H1 (cell line): ENCODE data around the gene SLC24A3. TPM values are rescaled to one million over a fixed set of nuclear protein-coding genes. Genes with fewer than 3 reads are reported as not detected.

Experiments
- CTCF ChIA-PET: fragments of 300-600 bp; sonication (Branson Sonifier 250); formaldehyde crosslinking; loops from one replicate; lab custom pipeline; 2021; ENCODE audit not compliant: partially characterized antibody; lab: Charles Lee
- POLR2A ChIA-PET: fragments of 300-600 bp; sonication (Branson Sonifier 250); formaldehyde crosslinking; loops from one replicate; lab custom pipeline; 2021; ENCODE audit warnings: inconsistent platforms; ENCODE audit not compliant: partially characterized antibody; lab: Charles Lee
- DNase-seq, 2 experiments: peaks; one replicate each; pipeline versions ENCODE4 v3.0.0 to v3.0.0-alpha.2; 2010 to 2022; ENCODE audit warnings: low spot score in 2 of 2, low read depth in 1 of 2, mixed read lengths in 1 of 2
- FAIRE-seq: peaks from 2 replicates; lab custom pipeline; 2011; peaks lifted over from hg19 to GRCh38; lab: Jason Lieb, UNC
- H2AFZ ChIP-seq: 2 replicates; pipeline ENCODE4 v1.8.1; 2012; ENCODE audit warnings: low read length, inconsistent platforms
- H2AK5ac ChIP-seq: 2 replicates; pipeline ENCODE4 v1.6.1; 2013; ENCODE audit warnings: low read depth, low read length
- H2BK120ac ChIP-seq: replicated peaks from 2 replicates; pipeline ENCODE3; 2013; ENCODE audit warnings: low read depth, low read length, inconsistent platforms
- H2BK12ac ChIP-seq: 2 replicates; pipeline ENCODE4 v1.6.1; 2013; ENCODE audit warnings: low read depth, low read length
- H2BK15ac ChIP-seq: 2 replicates; pipeline ENCODE4 v1.6.1; 2013; ENCODE audit warnings: low read length
- H2BK20ac ChIP-seq: 2 replicates; pipeline ENCODE4 v1.6.1; 2013; ENCODE audit warnings: low read length
- H2BK5ac ChIP-seq: 2 replicates; pipeline ENCODE4 v1.6.1; 2013; ENCODE audit warnings: low read depth, low read length
- H3K14ac ChIP-seq: 2 replicates; pipeline ENCODE4 v1.6.1; 2013; ENCODE audit warnings: inconsistent platforms; ENCODE audit not compliant: insufficient read length
- H3K18ac ChIP-seq: 2 replicates; pipeline ENCODE4 v1.6.1; 2013; ENCODE audit warnings: low read length; ENCODE audit errors: extremely low read depth
- H3K23ac ChIP-seq: 2 replicates; pipeline ENCODE4 v1.6.1; 2013; ENCODE audit warnings: inconsistent platforms; ENCODE audit not compliant: insufficient read length
- H3K23me2 ChIP-seq: 2 replicates; pipeline ENCODE4 v1.6.1; 2013; ENCODE audit warnings: low read depth, low read length
- H3K27ac ChIP-seq: 2 replicates; pipeline ENCODE4 v1.6.1; 2011; ENCODE audit warnings: low read depth, low read length, inconsistent platforms
- H3K27me3 ChIP-seq, 4 experiments: replicated peaks in 1 of 4; 1 replicate in 1 of 4; 2 replicates in 3 of 4; pipeline versions ENCODE4 v1.6.1 to v1.8.1; 2011 to 2013; ENCODE audit warnings: low read length in 3 of 4, mild to moderate bottlenecking in 3 of 4, inconsistent platforms in 2 of 4, mixed read lengths in 2 of 4, moderate library complexity in 1 of 4; ENCODE audit not compliant: control insufficient read depth in 3 of 4, insufficient read depth in 3 of 4; ENCODE audit errors: extremely low read depth in 1 of 4
- H3K36me3 ChIP-seq, 4 experiments: 2 replicates each; pipeline versions ENCODE4 v1.6.1 to v1.8.1; 2011 to 2013; ENCODE audit warnings: mild to moderate bottlenecking in 4 of 4, low read length in 3 of 4, moderate library complexity in 2 of 4, control low read depth in 1 of 4, inconsistent platforms in 1 of 4; ENCODE audit not compliant: insufficient read depth in 4 of 4, control insufficient read depth in 2 of 4
- H3K4ac ChIP-seq: replicated peaks from 2 replicates; pipeline ENCODE3; 2013; ENCODE audit warnings: low read length, low read depth, mixed read lengths, inconsistent platforms; ENCODE audit not compliant: insufficient read length
- H3K4me1 ChIP-seq, 4 experiments: replicated peaks in 1 of 4; 1 replicate in 1 of 4; 2 replicates in 3 of 4; pipeline versions ENCODE4 v1.6.1 to v1.8.1; 2011 to 2013; ENCODE audit warnings: low read length in 3 of 4, inconsistent platforms in 2 of 4, mixed read lengths in 1 of 4; ENCODE audit not compliant: insufficient read depth in 4 of 4, control insufficient read depth in 3 of 4
- H3K4me2 ChIP-seq, 2 experiments: 2 replicates each; pipeline versions ENCODE4 v1.6.1 to v1.8.1; 2011 to 2013; ENCODE audit warnings: low read depth in 2 of 2, low read length in 2 of 2, control low read depth in 1 of 2, inconsistent platforms in 1 of 2, mild to moderate bottlenecking in 1 of 2; ENCODE audit not compliant: insufficient read depth in 1 of 2
- H3K4me3 ChIP-seq, 4 experiments: fragments of 200-600, 300-600 bp in 1 of 4; sonication (generic), shearing (Covaris generic), sonication (Bioruptor Twin) in 1 of 4; 2 replicates each; pipeline versions ENCODE4 v1.5.1 to v1.8.1; 2011 to 2016; ENCODE audit warnings: low read length in 4 of 4, low read depth in 3 of 4, control low read depth in 2 of 4, inconsistent platforms in 2 of 4, mild to moderate bottlenecking in 2 of 4, mixed read lengths in 1 of 4, moderate library complexity in 1 of 4; ENCODE audit not compliant: insufficient read depth in 2 of 4; ENCODE audit errors: extremely low read depth in 1 of 4
- H3K56ac ChIP-seq: replicated peaks from 2 replicates; pipeline ENCODE3; 2013; ENCODE audit warnings: low read depth, mild to moderate bottlenecking, mixed read lengths, low read length, inconsistent platforms; ENCODE audit not compliant: insufficient read length
- H3K79me1 ChIP-seq: 2 replicates; pipeline ENCODE4 v1.6.1; 2013; ENCODE audit warnings: low read depth, low read length, control low read depth
- H3K79me2 ChIP-seq, 2 experiments: 2 replicates each; pipeline versions ENCODE4 v1.6.1 to v1.8.1; 2012 to 2013; ENCODE audit warnings: low read length in 2 of 2, mild to moderate bottlenecking in 2 of 2, inconsistent platforms in 1 of 2; ENCODE audit not compliant: insufficient read depth in 2 of 2, control insufficient read depth in 1 of 2
- H3K9ac ChIP-seq, 4 experiments: replicated peaks in 1 of 4; 1 replicate in 1 of 4; 2 replicates in 3 of 4; pipeline versions ENCODE4 v1.6.1 to v1.8.1; 2011 to 2013; ENCODE audit warnings: low read depth in 3 of 4, low read length in 3 of 4, control low read depth in 2 of 4, mild to moderate bottlenecking in 2 of 4, moderate library complexity in 2 of 4, inconsistent platforms in 1 of 4; ENCODE audit errors: extremely low read depth in 1 of 4
- H3K9me3 ChIP-seq, 2 experiments: 2 replicates each; pipeline versions ENCODE4 v1.6.1 to v1.8.1; 2012 to 2013; ENCODE audit warnings: mild to moderate bottlenecking in 2 of 2, moderate library complexity in 2 of 2, control low read depth in 1 of 2, inconsistent platforms in 1 of 2, low read depth in 1 of 2, low read length in 1 of 2, mixed read lengths in 1 of 2; ENCODE audit not compliant: insufficient read depth in 2 of 2
- H4K20me1 ChIP-seq, 2 experiments: replicated peaks in 1 of 2; 2 replicates each; pipeline versions ENCODE3 to v1.8.1; 2011 to 2013; ENCODE audit warnings: inconsistent platforms in 2 of 2, low read length in 2 of 2, mild to moderate bottlenecking in 1 of 2; ENCODE audit not compliant: insufficient read depth in 2 of 2, control insufficient read depth in 1 of 2
- H4K5ac ChIP-seq: 2 replicates; pipeline ENCODE4 v1.6.1; 2013; ENCODE audit warnings: low read length, low read depth, mixed read lengths, inconsistent platforms; ENCODE audit not compliant: insufficient read length
- H4K8ac ChIP-seq: 2 replicates; pipeline ENCODE4 v1.8.0; 2013; ENCODE audit warnings: mild to moderate bottlenecking, moderate library complexity, low read length, inconsistent platforms; ENCODE audit not compliant: insufficient read depth; ENCODE audit errors: extremely low read depth
- H4K91ac ChIP-seq: replicated peaks from 2 replicates; pipeline ENCODE3; 2013; ENCODE audit warnings: low read length, mixed read lengths, inconsistent platforms; ENCODE audit not compliant: insufficient read length
- BACH1 ChIP-seq: IDR thresholded peaks from 2 replicates; pipeline ENCODE4 v1.6.1; 2012; ENCODE audit warnings: low read length, improper control_type of control experiment
- BCL11A ChIP-seq, 2 experiments: IDR thresholded peaks; one replicate each; pipeline ENCODE4 v1.6.1; 2011; ENCODE audit warnings: low read depth in 2 of 2, low read length in 2 of 2, mild to moderate bottlenecking in 2 of 2
- BRCA1 ChIP-seq: IDR thresholded peaks from 2 replicates; pipeline ENCODE4 v1.6.1; 2012; ENCODE audit warnings: low read depth, low read length, improper control_type of control experiment
- CHD1 ChIP-seq: IDR thresholded peaks from 2 replicates; pipeline ENCODE4 v1.6.1; 2012; ENCODE audit warnings: low read depth, low read length, improper control_type of control experiment
- HDAC2 ChIP-seq, 2 experiments: fragments of 300-600 bp in 1 of 2; sonication (generic) in 1 of 2; IDR thresholded peaks; 2 replicates each; pipeline ENCODE4 v1.6.1; 2011 to 2012; ENCODE audit warnings: low read depth in 2 of 2, low read length in 2 of 2, mild to moderate bottlenecking in 2 of 2, moderate library complexity in 2 of 2, borderline replicate concordance in 1 of 2, inconsistent platforms in 1 of 2
- NANOG ChIP-seq: IDR thresholded peaks from 2 replicates; pipeline ENCODE4 v1.6.1; 2011; ENCODE audit warnings: low read length, low read depth, mild to moderate bottlenecking, inconsistent platforms; ENCODE audit not compliant: insufficient read depth, poor library complexity, severe bottlenecking
- NRF1 ChIP-seq: IDR thresholded peaks from 2 replicates; pipeline ENCODE4 v1.6.1; 2011; ENCODE audit warnings: mild to moderate bottlenecking, low read depth, low read length, improper control_type of control experiment
- RBBP5 ChIP-seq: IDR thresholded peaks from 2 replicates; pipeline ENCODE4 v1.7.1; 2012; ENCODE audit warnings: low read depth, mild to moderate bottlenecking, inconsistent platforms, low read length, moderate library complexity, borderline replicate concordance
- RFX5 ChIP-seq: IDR thresholded peaks from 2 replicates; pipeline ENCODE4 v1.6.1; 2011; ENCODE audit warnings: low read depth, low read length, improper control_type of control experiment, borderline replicate concordance
- SP1 ChIP-seq: IDR thresholded peaks from 2 replicates; pipeline ENCODE4 v1.6.1; 2011; ENCODE audit warnings: low read depth, low read length
- SP2 ChIP-seq: IDR thresholded peaks from 2 replicates; pipeline ENCODE4 v1.6.1; 2012; ENCODE audit warnings: mild to moderate bottlenecking, low read length, inconsistent platforms
- SP4 ChIP-seq: IDR thresholded peaks from 2 replicates; pipeline ENCODE4 v1.6.1; 2012; ENCODE audit warnings: low read length, inconsistent platforms
- TEAD4 ChIP-seq: IDR thresholded peaks from 2 replicates; pipeline ENCODE4 v1.6.1; 2012; ENCODE audit warnings: low read depth, low read length, inconsistent platforms, mixed read lengths
- WGBS, 2 experiments: shearing (Covaris generic) in 1 of 2; methylation state at CpG; one replicate each; pipeline versions ENCODE4 v1.1.6 to v1.1.7; 2013 to 2015; ENCODE audit warnings: low lambda C conversion rate in 2 of 2, mixed read lengths in 2 of 2, inconsistent platforms in 1 of 2, low coverage in 1 of 2, missing lambda C conversion rate in 1 of 2; ENCODE audit not compliant: insufficient replicate concordance in 2 of 2, insufficient coverage in 1 of 2, insufficient read length in 1 of 2; ENCODE audit errors: extremely low coverage in 1 of 2, missing lambda C conversion rate in 1 of 2; 5-methylcytosine and 5-hydroxymethylcytosine counted together
- polyA plus RNA-seq, 7 experiments: library from polyadenylated mRNA; depleted of rRNA in 3 of 7; stranded (reverse) in 5 of 7; unstranded in 2 of 7; fragments of >200 nt in 5 of 7; fragments of 200-250 nt in 2 of 7; gene quantifications; 1 replicate in 5 of 7; 2 replicates in 1 of 7; 4 replicates in 1 of 7; pipeline versions ENCODE4 v1.2.1 to v1.2.3, GENCODE V29; 2011 to 2013; ENCODE audit warnings: missing spikeins in 2 of 7, mixed read lengths in 2 of 7
- total RNA-seq: library from RNA; stranded (reverse); fragmentation: NEBNext Ultra II Directional; extraction: Animal tissue kit (Norgen Biotek cat#: 25700); gene quantifications from 2 replicates; pipeline ENCODE4 v1.2.1, GENCODE V29; 2021

SLC24A3 gene
- total and polyA plus RNA-seq, 2 of the 8 experiments (the other 6 are each of a cell fraction or from before 2014, with no cell fraction given), result 4.5 to 6.3 TPM

DNA sequence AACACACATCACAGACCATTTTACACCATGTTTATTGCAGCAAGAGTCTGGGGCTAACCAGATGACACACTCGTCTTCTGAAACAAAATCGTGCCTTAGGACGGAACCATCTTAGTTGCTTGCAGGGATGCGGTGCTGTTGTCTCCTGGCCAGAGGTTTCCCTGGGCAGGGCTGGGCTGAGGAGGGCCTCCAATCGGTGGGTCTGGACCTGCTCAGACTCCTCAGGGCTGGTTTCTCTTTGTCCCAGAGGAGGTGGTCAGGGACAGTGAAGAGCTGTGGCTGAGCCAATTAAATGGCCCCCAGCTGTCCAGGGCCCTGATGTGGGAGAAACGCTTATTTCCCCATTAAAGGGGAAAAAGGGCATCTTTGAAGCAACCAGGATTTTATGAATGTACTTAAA, 117.6 kb downstream of the SLC24A3 start:
- Histone ChIP-seq H2BK20ac (no peak overlapping the region), H2AFZ (no peak overlapping the region), H3K36me3 (no peaks in the 10 kb centered on the region; a peak in 1 of 8 replicates), H2BK12ac (no peak overlapping the region), H2BK15ac (no peak overlapping the region), H3K4me2 (no peak overlapping the region), H3K9me3 (no peaks in the 10 kb centered on the region), H3K79me1 (no peaks in the 10 kb centered on the region), H2BK5ac (no peak overlapping the region), H4K20me1 (no peaks in the 10 kb centered on the region), H3K79me2 (no peaks in the 10 kb centered on the region), H3K4me3 (no peak overlapping the region), H4K5ac (no peak overlapping the region), H3K14ac (no peak overlapping the region), H2AK5ac (no peak overlapping the region), H3K4me1 (no peaks in the 10 kb centered on the region), H3K9ac (no peak overlapping the region), H3K56ac (no peak overlapping the region), H2BK120ac (no peak overlapping the region), H3K18ac (no peak overlapping the region), H3K23ac (no peak overlapping the region), H4K8ac (no peak overlapping the region), H3K27ac (no peak overlapping the region), H3K27me3 (no peaks in the 10 kb centered on the region), H4K91ac (no peak overlapping the region), H3K4ac (no peak overlapping the region), H3K23me2 (no peaks in the 10 kb centered on the region; the same call in 1 of the 2 replicates)
- 90% methylated on average over 6 of the region's 6 CpGs; no CpG with 5 or more reads in 1 of the 2 experiments for whole genome bisulfite sequencing, 2 experiments
- ChIA-PET CTCF (no interaction called here), POLR2A (no interaction called here)
- no peak for TF ChIP-seq TEAD4
- TF ChIP-seq RBBP5, result no peak
- no peak for TF ChIP-seq NRF1
- TF ChIP-seq HDAC2 (IDR thresholded peaks at IDR 0.05; ENCODE audit: borderline replicate concordance in 1 of 2, low read depth in 2 of 2, low read length in 2 of 2), result no peak
- TF ChIP-seq BCL11A (IDR thresholded peaks at IDR 0.05; ENCODE audit: low read depth in 2 of 2, low read length in 2 of 2), result no peak
- no peak for TF ChIP-seq NANOG
- TF ChIP-seq SP4, result no peak
- TF ChIP-seq BACH1, result no peak
- TF ChIP-seq RFX5, result no peak
- TF ChIP-seq CHD1, result no peak
- TF ChIP-seq SP2, result no peak
- no peak for TF ChIP-seq SP1
- TF ChIP-seq BRCA1, result no peak
- FAIRE-seq, result no peak
- no peak for DNase-seq
